Calu3 (cell line): ENCODE measurements around the gene CD5L. TPM values are rescaled to one million over a fixed set of nuclear protein-coding genes. Genes with fewer than 3 reads are reported as not detected.

Source experiments
- BruUV-seq: library from RNA; stranded (reverse); fragments of 400-500 nt; replicated peaks from 2 replicates; lab custom pipeline; 2021; lab: Mats Ljungman, UMichigan
- CTCF ChIA-PET: fragments of 300-600 bp; sonication (Branson Sonifier 250); formaldehyde crosslinking; loops from one replicate; lab custom pipeline; 2022; ENCODE audit warnings: antibody characterized with exemption; lab: Charles Lee
- DNase-seq: peaks from one replicate; pipeline ENCODE4 v3.0.0; 2022
- H3K27ac Mint-ChIP-seq: one replicate; pipeline ENCODE4 v1.8.0; 2022; ENCODE audit warnings: mixed read lengths; ENCODE audit not compliant: unreplicated experiment
- H3K27me3 Mint-ChIP-seq: one replicate; pipeline ENCODE4 v1.8.0; 2022; ENCODE audit warnings: mixed read lengths; ENCODE audit not compliant: unreplicated experiment
- H3K36me3 Mint-ChIP-seq: one replicate; pipeline ENCODE4 v1.8.0; 2022; ENCODE audit warnings: mild to moderate bottlenecking, moderate library complexity, mixed read lengths; ENCODE audit not compliant: insufficient read depth, unreplicated experiment
- H3K4me1 Mint-ChIP-seq: one replicate; pipeline ENCODE4 v1.8.0; 2022; ENCODE audit warnings: mild to moderate bottlenecking, low read depth, mixed read lengths; ENCODE audit not compliant: unreplicated experiment
- H3K4me3 Mint-ChIP-seq: one replicate; pipeline ENCODE4 v1.8.0; 2022; ENCODE audit warnings: mild to moderate bottlenecking, low read depth, moderate library complexity, mixed read lengths; ENCODE audit not compliant: unreplicated experiment
- H3K9me3 Mint-ChIP-seq: one replicate; pipeline ENCODE4 v1.8.0; 2022; ENCODE audit warnings: low read depth, mixed read lengths; ENCODE audit not compliant: unreplicated experiment
- intact Hi-C: fragments of 100-400 bp; cut with micrococcal nuclease; formaldehyde crosslinking; loops from one replicate; pipeline ENCODE4 v1.10.0; 2022; ENCODE audit not compliant: unreplicated experiment
- total RNA-seq: library from RNA; stranded (reverse); gene quantifications from 2 replicates; pipeline ENCODE4 v1.2.3, GENCODE V29; 2022
- TF ChIP-seq, protein P1 (sequence below): fragments of 200-600 bp; IDR thresholded peaks from one replicate; pipeline ENCODE4 v1.8.0; 2022; ENCODE audit warnings: antibody characterized with exemption; ENCODE audit not compliant: unreplicated experiment

Gene CD5L
- total RNA-seq, 1 experiment from 2014 or later: not detected

DNA sequence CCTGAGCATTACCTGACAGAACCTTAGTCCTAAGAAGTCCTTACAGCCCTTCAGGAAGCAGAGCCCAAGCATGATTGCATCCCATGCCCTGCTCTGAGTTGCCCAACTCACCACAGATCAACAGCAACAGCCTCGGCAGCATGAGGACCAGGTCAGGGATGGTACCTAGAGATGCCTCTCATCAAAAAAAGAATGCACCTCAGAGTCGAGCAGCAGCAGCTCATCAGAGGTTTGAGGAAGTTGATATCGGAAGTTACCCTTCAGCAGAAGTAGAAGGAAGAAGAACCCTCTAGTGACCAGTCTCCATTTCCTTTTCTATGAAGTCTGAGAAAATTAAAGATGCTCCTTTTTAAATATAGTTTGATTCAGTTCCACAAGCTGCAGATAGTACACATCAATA, 21.7 kb downstream of the CD5L start, which contains the start of gene FCRL1:
Gene FCRL1, minus strand, starts transcription at position 225 of the 400 bp plus-strand sequence. Its CDS starts 83 bp downstream, at position 142.
- no TSS peak for BruUV-seq
- H3K27ac Mint-ChIP-seq: no peak within 1 kb of the TSS
- TF ChIP-seq, protein P1, sequence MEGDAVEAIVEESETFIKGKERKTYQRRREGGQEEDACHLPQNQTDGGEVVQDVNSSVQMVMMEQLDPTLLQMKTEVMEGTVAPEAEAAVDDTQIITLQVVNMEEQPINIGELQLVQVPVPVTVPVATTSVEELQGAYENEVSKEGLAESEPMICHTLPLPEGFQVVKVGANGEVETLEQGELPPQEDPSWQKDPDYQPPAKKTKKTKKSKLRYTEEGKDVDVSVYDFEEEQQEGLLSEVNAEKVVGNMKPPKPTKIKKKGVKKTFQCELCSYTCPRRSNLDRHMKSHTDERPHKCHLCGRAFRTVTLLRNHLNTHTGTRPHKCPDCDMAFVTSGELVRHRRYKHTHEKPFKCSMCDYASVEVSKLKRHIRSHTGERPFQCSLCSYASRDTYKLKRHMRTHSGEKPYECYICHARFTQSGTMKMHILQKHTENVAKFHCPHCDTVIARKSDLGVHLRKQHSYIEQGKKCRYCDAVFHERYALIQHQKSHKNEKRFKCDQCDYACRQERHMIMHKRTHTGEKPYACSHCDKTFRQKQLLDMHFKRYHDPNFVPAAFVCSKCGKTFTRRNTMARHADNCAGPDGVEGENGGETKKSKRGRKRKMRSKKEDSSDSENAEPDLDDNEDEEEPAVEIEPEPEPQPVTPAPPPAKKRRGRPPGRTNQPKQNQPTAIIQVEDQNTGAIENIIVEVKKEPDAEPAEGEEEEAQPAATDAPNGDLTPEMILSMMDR: no peak
- no peaks in the 10 kb centered on the region for H3K36me3 Mint-ChIP-seq
- CTCF ChIA-PET: no interaction called here
- H3K4me3 Mint-ChIP-seq: no peak within 1 kb of the TSS
- intact Hi-C loops: no loop called here
- H3K4me1 Mint-ChIP-seq: no peaks in the 10 kb centered on the region
- no peak for DNase-seq
- no peaks in the 10 kb centered on the region for H3K9me3 Mint-ChIP-seq
- H3K27me3 Mint-ChIP-seq: peaks cover 16% of the 10 kb centered on the region

DNA sequence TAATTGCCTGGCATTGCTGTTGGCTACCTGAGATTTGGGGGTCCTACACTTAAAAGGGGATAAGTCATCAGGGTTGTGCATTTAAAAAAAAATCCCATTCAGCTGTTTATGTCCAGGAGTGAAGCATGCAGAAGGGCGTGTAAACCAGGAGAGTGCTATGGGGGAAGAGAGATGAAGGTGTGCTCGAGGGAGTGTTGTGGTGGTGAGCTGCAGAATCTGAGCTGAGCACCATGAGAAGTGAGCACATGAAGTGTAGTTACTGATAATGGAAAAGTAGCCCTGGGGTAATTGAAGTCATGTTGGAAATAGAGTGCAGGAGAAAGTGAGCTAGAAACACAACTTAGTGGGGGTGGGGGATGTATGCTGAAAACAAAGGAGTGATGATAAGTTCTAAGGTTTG, 22.4 kb downstream of the CD5L start:
- Mint-ChIP-seq H3K9me3 (no peaks in the 10 kb centered on the region), H3K36me3 (no peaks in the 10 kb centered on the region), H3K27me3 (peaks cover 10% of the 10 kb centered on the region), H3K4me3 (no peak overlapping the region), H3K4me1 (no peaks in the 10 kb centered on the region), H3K27ac (no peak overlapping the region)
- CTCF ChIA-PET: no interaction called here
- intact Hi-C loops: no loop called here
- no TSS peak for BruUV-seq
- DNase-seq: no peak
- TF ChIP-seq, protein P1: no peak

DNA sequence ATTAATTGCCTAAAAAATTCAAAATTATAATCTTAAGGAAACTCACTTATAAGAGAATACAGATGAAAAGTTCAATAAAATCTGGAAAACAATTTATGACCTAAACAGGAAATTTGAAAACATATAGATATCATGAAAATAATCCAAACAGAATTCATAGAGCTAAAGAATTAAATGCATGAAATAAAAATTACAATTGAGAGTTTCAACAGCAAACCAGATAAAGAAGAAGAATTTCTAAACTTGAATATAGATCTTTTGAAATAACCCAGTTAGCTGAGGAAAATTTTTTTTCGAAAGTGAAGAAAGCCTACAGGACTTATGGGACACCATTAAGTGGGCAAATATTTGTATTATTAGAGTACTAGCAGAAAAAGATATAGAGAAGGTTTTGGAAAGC, 28.3 kb downstream of the CD5L start:
- BruUV-seq: no TSS peak
- no peak overlapping the region for H3K27ac Mint-ChIP-seq
- H3K4me3 Mint-ChIP-seq: no peak overlapping the region
- TF ChIP-seq, protein P1: no peak
- no peaks in the 10 kb centered on the region for H3K36me3 Mint-ChIP-seq
- H3K27me3 Mint-ChIP-seq: no peaks in the 10 kb centered on the region
- CTCF ChIA-PET: no interaction called here
- H3K4me1 Mint-ChIP-seq: no peaks in the 10 kb centered on the region
- intact Hi-C loops: no loop called here
- H3K9me3 Mint-ChIP-seq: no peaks in the 10 kb centered on the region
- no peak for DNase-seq

DNA sequence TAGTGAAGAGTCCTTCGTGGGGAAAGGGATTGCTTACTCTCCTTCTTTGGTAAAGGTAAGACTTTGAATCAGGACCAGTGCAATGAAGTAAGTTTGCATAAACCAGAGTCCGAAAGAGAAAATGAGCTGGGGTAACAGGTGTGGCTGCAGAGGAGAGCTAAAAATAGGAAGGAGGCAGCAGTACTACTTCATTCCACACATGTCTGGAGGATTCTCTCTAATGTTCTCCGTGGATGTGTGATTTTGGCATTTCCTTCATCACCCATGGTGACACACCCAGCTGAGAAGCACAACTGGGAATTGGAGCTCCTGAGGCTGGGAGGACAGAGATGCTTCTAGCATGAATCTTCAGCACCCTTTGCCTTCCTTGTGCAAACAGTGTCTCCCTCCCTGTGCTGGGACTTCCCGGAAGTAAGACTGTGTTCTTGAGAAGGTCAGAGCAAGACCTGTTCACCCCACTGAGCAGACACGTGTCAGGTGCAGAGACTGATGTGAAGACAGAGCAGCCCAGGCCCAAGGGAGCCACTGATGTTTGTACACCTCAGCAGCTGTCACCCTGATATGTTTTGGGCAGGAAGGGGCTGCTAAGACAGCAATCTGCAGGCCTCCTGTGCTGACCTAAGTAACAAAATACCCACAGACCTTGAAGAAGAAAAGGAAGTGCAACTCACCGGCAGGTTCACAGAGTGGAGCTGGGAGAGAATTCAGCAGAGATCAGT, 35.0 kb downstream of the CD5L start:
- no peak for DNase-seq
- no peaks in the 10 kb centered on the region for H3K4me1 Mint-ChIP-seq
- TF ChIP-seq, protein P1: no peak
- H3K27ac Mint-ChIP-seq: no peak overlapping the region
- H3K27me3 Mint-ChIP-seq: no peaks in the 10 kb centered on the region
- H3K9me3 Mint-ChIP-seq: no peaks in the 10 kb centered on the region
- no peak overlapping the region for H3K4me3 Mint-ChIP-seq
- no TSS peak for BruUV-seq
- CTCF ChIA-PET: no interaction called here
- intact Hi-C loops: no loop called here
- no peaks in the 10 kb centered on the region for H3K36me3 Mint-ChIP-seq
